Measurements from ENCODE around the gene F5.

The F5 gene

DNA sequence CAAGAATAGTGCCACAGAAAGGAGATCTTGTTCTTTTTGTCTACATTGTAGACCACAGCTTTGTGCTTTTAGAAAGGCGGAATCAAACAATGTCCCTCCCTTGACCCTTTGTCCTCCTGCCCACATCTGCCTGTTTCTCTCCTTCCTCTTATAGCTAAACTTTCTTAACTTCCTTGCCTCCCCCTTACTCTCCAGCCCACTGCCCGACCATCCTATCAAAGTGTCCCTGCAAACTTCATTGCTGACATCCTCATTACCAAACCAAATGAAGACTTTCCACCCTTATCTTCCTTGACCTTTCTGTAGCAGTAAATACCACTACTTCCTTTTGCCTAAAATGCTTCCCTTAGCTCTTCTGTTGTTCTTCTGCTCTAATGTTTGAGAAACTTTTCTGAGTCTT is 38.6 kb upstream of the F5 start:
- H3K36me3 ChIP-seq (ENCODE audit: control insufficient read depth, insufficient read depth, low read length): no peaks in the 10 kb centered on the region
- no peaks in the 10 kb centered on the region for H3K79me2 ChIP-seq
- TF ChIP-seq, protein P1, sequence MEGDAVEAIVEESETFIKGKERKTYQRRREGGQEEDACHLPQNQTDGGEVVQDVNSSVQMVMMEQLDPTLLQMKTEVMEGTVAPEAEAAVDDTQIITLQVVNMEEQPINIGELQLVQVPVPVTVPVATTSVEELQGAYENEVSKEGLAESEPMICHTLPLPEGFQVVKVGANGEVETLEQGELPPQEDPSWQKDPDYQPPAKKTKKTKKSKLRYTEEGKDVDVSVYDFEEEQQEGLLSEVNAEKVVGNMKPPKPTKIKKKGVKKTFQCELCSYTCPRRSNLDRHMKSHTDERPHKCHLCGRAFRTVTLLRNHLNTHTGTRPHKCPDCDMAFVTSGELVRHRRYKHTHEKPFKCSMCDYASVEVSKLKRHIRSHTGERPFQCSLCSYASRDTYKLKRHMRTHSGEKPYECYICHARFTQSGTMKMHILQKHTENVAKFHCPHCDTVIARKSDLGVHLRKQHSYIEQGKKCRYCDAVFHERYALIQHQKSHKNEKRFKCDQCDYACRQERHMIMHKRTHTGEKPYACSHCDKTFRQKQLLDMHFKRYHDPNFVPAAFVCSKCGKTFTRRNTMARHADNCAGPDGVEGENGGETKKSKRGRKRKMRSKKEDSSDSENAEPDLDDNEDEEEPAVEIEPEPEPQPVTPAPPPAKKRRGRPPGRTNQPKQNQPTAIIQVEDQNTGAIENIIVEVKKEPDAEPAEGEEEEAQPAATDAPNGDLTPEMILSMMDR (IDR thresholded peaks at IDR 0.05): no peak
- H3K27me3 ChIP-seq (ENCODE audit: control insufficient read depth, insufficient read depth, low read length): no peaks in the 10 kb centered on the region
- H3K9me3 ChIP-seq (ENCODE audit: control insufficient read depth, low read length): no peaks in the 10 kb centered on the region
- no peak overlapping the region for H3K27ac ChIP-seq
- no peak overlapping the region for H2AFZ ChIP-seq
- no peak overlapping the region for H3K4me2 ChIP-seq (ENCODE audit: low read length)
- no peak overlapping the region for H3K4me3 ChIP-seq (ENCODE audit: low read depth, low read length)
- no peaks in the 10 kb centered on the region for H3K4me1 ChIP-seq
- H3K9ac ChIP-seq: no peak overlapping the region

DNA sequence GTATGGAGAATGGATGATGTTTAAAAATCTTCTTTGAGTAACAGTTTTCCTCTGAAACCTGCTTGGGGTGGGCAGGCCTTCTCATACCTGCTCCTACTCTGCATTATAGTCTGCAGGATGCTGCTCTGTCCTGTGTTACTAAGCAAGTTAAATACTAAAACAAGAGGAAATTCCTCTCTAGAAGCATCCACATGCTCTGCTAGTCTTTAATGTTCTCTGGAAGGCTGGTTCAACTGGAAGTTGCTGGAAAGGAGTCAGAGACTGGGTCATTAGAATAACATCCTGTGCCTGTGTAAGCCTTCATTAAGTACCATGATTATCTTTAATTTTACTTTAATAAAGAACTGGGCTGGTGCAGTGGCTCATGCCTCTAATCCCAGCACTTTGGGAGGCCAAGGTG is 37.8 kb upstream of the F5 start:
- Histone ChIP-seq H3K9ac (no peak overlapping the region), H3K4me1 (no peaks in the 10 kb centered on the region), H3K27me3 (ENCODE audit: control insufficient read depth, insufficient read depth, low read length) (no peaks in the 10 kb centered on the region), H3K9me3 (ENCODE audit: control insufficient read depth, low read length) (no peaks in the 10 kb centered on the region), H3K79me2 (no peaks in the 10 kb centered on the region), H3K36me3 (ENCODE audit: control insufficient read depth, insufficient read depth, low read length) (no peaks in the 10 kb centered on the region), H3K27ac (no peak overlapping the region), H3K4me2 (ENCODE audit: low read length) (no peak overlapping the region), H2AFZ (no peak overlapping the region), H3K4me3 (ENCODE audit: low read depth, low read length) (no peak overlapping the region)
- TF ChIP-seq, protein P1 (IDR thresholded peaks at IDR 0.05): no peak

DNA sequence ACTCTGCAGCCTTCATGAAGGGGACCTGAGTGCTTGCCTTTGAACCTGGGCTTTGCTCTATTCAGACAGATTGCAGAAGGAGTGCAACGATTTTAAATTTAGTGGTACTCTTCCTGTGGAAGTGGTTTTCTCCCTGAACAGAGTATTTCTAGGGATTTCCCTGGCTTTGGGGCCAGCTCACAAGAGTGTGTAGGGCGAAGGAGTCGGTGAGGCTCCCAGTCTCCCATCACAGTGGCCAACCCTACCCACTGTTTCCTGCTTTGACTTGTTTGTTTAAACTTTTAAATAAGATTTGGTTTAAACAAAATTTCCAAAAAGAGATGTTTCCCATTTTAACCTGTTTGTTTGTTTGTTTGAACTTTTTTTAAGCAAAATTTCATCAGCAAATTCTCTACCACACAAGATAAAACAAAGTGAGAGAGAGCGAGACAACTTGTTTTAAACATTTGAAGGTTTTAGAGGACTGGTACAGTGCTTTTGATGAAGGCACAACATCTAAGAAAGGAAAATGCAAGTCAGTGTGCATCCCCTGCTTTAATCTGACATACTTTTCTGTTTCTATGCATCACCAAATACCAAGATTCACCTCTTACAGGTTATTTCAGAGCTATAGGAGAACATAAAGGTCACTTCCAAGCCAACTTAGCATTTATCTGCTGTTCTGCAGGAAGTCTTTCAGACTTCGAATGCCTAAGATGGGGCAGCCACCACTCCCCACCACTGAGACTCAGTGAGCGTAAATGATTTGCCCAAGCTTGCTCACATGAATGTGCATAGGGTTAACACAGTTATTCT is 37.0 kb upstream of the F5 start:
- TF ChIP-seq, protein P1 (IDR thresholded peaks at IDR 0.05): no peak
- H3K27ac ChIP-seq: no peak overlapping the region
- H3K9me3 ChIP-seq (ENCODE audit: control insufficient read depth, low read length): no peaks in the 10 kb centered on the region
- no peaks in the 10 kb centered on the region for H3K36me3 ChIP-seq (ENCODE audit: control insufficient read depth, insufficient read depth, low read length)
- H3K4me2 ChIP-seq (ENCODE audit: low read length): no peak overlapping the region
- H3K79me2 ChIP-seq: no peaks in the 10 kb centered on the region
- no peaks in the 10 kb centered on the region for H3K27me3 ChIP-seq (ENCODE audit: control insufficient read depth, insufficient read depth, low read length)
- H3K4me3 ChIP-seq (ENCODE audit: low read depth, low read length): no peak overlapping the region
- H3K4me1 ChIP-seq: no peaks in the 10 kb centered on the region
- no peak overlapping the region for H3K9ac ChIP-seq
- H2AFZ ChIP-seq: no peak overlapping the region

DNA sequence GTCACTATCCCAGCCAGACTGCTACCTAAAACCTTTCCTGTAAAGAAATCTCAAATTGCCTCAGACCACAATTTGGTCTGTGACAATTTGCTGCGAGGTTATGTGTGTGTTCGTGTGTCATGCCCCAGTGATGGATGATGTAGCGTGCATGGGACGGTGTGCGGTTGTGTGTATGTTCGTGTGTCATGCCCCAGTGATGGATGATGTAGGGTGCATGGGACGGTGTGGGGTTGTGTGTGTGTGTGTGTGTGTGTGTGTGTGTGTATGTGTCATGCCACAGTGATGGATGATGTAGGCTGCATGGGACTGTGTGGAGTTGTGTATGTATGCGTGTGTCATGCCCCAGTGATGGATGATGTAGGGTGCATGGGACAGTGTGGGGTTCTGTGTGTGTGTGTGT is 34.3 kb upstream of the F5 start:
- no peaks in the 10 kb centered on the region for H3K27me3 ChIP-seq (ENCODE audit: control insufficient read depth, insufficient read depth, low read length)
- no peak overlapping the region for H3K9ac ChIP-seq
- no peaks in the 10 kb centered on the region for H3K79me2 ChIP-seq
- no peaks in the 10 kb centered on the region for H3K9me3 ChIP-seq (ENCODE audit: control insufficient read depth, low read length)
- TF ChIP-seq, protein P1 (IDR thresholded peaks at IDR 0.05): no peak
- H3K36me3 ChIP-seq (ENCODE audit: control insufficient read depth, insufficient read depth, low read length): no peaks in the 10 kb centered on the region
- H3K4me1 ChIP-seq: no peaks in the 10 kb centered on the region
- H3K4me2 ChIP-seq (ENCODE audit: low read length): no peak overlapping the region
- H3K4me3 ChIP-seq (ENCODE audit: low read depth, low read length): no peak overlapping the region
- no peak overlapping the region for H2AFZ ChIP-seq
- no peak overlapping the region for H3K27ac ChIP-seq

DNA sequence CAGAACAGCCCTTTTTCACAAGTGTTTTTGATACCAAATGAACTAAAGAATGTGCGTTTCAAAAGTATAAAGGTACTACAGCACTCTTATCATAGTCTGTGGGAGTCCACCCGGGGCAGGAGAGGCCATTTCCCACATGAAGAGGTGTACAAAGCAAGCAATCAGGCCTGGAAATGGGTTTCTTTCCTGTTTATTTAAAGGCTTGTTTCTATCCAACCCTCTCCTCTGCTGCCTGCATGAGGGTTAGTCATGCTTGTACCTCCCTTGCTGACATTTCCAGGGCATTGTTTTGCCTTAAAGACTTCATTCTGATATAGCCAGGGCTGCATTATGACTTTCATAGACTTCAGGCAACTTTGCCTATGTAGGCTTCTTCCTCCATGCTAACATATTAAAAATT is 32.1 kb upstream of the F5 start:
- no peaks in the 10 kb centered on the region for H3K79me2 ChIP-seq
- H3K27ac ChIP-seq: no peak overlapping the region
- no peak overlapping the region for H3K4me3 ChIP-seq (ENCODE audit: low read depth, low read length)

More for the DNA sequence above, 32.1 kb upstream of the F5 start:
- Histone ChIP-seq H2AFZ (no peak overlapping the region), H3K9me3 (ENCODE audit: control insufficient read depth, low read length) (no peaks in the 10 kb centered on the region), H3K4me1 (no peaks in the 10 kb centered on the region), H3K36me3 (ENCODE audit: control insufficient read depth, insufficient read depth, low read length) (no peaks in the 10 kb centered on the region), H3K4me2 (ENCODE audit: low read length) (no peak overlapping the region), H3K9ac (no peak overlapping the region), H3K27me3 (ENCODE audit: control insufficient read depth, insufficient read depth, low read length) (no peaks in the 10 kb centered on the region)
- TF ChIP-seq, protein P1 (IDR thresholded peaks at IDR 0.05): no peak
